Measurements from ENCODE around the gene RAB36.

Gene RAB36

DNA sequence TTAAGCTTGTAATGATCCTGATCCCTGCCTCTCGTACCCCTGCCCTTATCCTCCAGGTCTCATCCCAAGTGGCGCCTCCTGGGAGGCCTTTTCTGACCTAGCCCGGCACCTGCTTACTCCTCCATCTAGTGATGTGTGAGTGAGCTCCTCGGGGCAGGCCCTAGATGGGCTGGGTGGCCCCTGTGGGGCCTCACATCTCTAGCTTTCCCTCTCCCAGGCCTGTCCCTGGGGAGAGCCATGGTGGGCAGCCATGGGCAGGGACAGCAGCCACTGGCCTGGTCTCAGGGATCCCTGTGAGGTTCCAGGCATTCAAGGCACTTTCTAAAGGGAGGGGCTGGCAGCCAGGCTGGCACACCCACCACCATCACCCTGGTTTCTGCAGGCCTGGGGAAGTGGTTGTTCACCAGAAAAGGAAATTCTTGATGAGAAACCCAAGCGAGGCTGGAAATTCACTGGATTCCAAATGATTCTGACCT, 47.0 kb upstream of the RAB36 start:
- H3K27me3 ChIP-seq (replicated peaks; ENCODE audit: insufficient read depth, low read length): no peaks in the 10 kb centered on the region
- H3K4me2 ChIP-seq (ENCODE audit: low read depth, low read length): no peak overlapping the region
- no peaks in the 10 kb centered on the region for H4K20me1 ChIP-seq (ENCODE audit: insufficient read depth, low read length)

DNA sequence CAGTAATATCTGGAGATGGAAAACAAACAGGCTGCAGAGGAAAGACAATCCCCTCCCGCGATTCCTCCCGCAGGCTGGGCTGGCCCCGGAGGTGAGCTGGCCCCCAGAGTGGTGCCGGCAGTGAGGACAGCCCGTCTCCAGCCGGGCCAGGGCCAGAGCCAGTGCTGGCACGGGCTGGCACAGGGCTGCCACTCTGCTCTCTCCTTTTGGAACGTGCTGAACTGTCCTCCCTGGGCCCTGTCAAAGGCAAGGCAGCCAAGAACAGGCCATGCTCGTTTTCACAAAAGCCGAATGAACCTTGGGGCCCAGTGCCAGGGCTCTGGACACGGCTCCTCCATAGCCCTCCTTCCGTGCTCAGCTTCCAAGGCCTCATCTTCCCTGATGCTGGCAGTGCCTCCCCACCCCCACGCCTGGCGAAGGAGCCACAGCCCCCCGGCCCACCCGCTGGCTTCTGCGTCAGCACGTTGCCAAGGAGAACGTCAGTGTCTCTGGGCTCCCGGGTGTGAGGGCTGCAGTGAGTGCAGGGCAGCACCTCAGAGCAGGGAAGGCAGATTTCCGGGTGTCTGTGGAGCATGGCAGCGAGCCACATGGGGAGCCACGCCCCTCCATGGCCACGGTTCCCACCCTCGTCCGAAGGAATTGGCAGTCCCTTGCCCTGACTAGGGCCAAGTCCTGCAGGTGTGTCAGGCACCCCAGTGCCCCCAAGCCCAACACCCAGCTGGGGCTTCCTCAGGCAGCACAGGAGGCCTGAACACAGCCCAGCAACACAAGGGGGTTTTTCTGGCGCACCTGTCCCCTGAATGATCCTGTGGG, 46.4 kb upstream of the RAB36 start:
- Histone ChIP-seq H3K9me2 (replicated peaks; ENCODE audit: insufficient read depth, low read length) (no peaks in the 10 kb centered on the region), H3K36me3 (replicated peaks; ENCODE audit: insufficient read depth, low read length) (no peaks in the 10 kb centered on the region), H3K4me2 (ENCODE audit: low read depth, low read length) (no peak overlapping the region), H3K4me3 (ENCODE audit: low read length) (no peak overlapping the region), H3K4me1 (ENCODE audit: low read length) (no peaks in the 10 kb centered on the region), H3K27me3 (replicated peaks; ENCODE audit: insufficient read depth, low read length) (no peaks in the 10 kb centered on the region), H3K79me2 (ENCODE audit: low read length) (no peaks in the 10 kb centered on the region), H3K9ac (ENCODE audit: low read length) (no peak overlapping the region), H4K20me1 (ENCODE audit: insufficient read depth, low read length) (no peaks in the 10 kb centered on the region), H2AFZ (ENCODE audit: low read length) (no peak overlapping the region), H3K9me3 (replicated peaks; ENCODE audit: insufficient read depth, low read length) (no peaks in the 10 kb centered on the region), H3K27ac (ENCODE audit: low read length) (no peak overlapping the region), H3F3A (ENCODE audit: insufficient read depth, low read length) (no peaks in the 10 kb centered on the region)
- no peak for TF ChIP-seq EZH2 (optimal IDR thresholded peaks at IDR 0.05; ENCODE audit: low read depth, low read length)
- TF ChIP-seq, protein P1, sequence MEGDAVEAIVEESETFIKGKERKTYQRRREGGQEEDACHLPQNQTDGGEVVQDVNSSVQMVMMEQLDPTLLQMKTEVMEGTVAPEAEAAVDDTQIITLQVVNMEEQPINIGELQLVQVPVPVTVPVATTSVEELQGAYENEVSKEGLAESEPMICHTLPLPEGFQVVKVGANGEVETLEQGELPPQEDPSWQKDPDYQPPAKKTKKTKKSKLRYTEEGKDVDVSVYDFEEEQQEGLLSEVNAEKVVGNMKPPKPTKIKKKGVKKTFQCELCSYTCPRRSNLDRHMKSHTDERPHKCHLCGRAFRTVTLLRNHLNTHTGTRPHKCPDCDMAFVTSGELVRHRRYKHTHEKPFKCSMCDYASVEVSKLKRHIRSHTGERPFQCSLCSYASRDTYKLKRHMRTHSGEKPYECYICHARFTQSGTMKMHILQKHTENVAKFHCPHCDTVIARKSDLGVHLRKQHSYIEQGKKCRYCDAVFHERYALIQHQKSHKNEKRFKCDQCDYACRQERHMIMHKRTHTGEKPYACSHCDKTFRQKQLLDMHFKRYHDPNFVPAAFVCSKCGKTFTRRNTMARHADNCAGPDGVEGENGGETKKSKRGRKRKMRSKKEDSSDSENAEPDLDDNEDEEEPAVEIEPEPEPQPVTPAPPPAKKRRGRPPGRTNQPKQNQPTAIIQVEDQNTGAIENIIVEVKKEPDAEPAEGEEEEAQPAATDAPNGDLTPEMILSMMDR (IDR thresholded peaks at IDR 0.05; ENCODE audit: low read length): no peak
- TF ChIP-seq EZH2phosphoT487 (IDR thresholded peaks at IDR 0.05; ENCODE audit: low read length): no peak
- DNase-seq: no peak

More for the DNA sequence above, 47.0 kb upstream of the RAB36 start:
- H3K79me2 ChIP-seq (ENCODE audit: low read length): no peaks in the 10 kb centered on the region
- no peak overlapping the region for H3K4me3 ChIP-seq (ENCODE audit: low read length)
- H3K9me3 ChIP-seq (replicated peaks; ENCODE audit: insufficient read depth, low read length): no peaks in the 10 kb centered on the region
- H3K9me2 ChIP-seq (replicated peaks; ENCODE audit: insufficient read depth, low read length): no peaks in the 10 kb centered on the region
- no peak overlapping the region for H3K9ac ChIP-seq (ENCODE audit: low read length)
- TF ChIP-seq EZH2phosphoT487 (IDR thresholded peaks at IDR 0.05; ENCODE audit: low read length) (no peak), EZH2 (optimal IDR thresholded peaks at IDR 0.05; ENCODE audit: low read depth, low read length) (no peak)
- TF ChIP-seq, protein P1 (IDR thresholded peaks at IDR 0.05; ENCODE audit: low read length): no peak
- H3K27ac ChIP-seq (ENCODE audit: low read length): no peak overlapping the region
- H3K4me1 ChIP-seq (ENCODE audit: low read length): no peaks in the 10 kb centered on the region
- no peak overlapping the region for H2AFZ ChIP-seq (ENCODE audit: low read length)
- no peak for DNase-seq
- no peaks in the 10 kb centered on the region for H3K36me3 ChIP-seq (replicated peaks; ENCODE audit: insufficient read depth, low read length)
- no peaks in the 10 kb centered on the region for H3F3A ChIP-seq (ENCODE audit: insufficient read depth, low read length)

DNA sequence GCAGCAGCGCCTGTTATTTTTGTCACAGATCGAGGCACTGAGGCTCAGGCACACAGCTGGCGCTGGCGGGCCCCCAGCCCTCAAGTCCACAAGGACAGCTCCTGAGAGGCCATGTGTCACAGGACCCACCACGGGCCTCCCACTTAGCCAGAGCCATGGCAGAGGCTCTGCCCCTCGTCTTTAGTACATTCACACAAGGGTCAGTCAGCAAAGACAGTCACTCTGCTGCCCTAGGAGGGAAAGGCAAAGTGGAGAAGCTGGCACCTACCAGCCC, 45.8 kb upstream of the RAB36 start:
- H3K4me1 ChIP-seq (ENCODE audit: low read length): no peaks in the 10 kb centered on the region

More for the DNA sequence above, 45.8 kb upstream of the RAB36 start:
- Histone ChIP-seq H3F3A (ENCODE audit: insufficient read depth, low read length) (no peaks in the 10 kb centered on the region), H3K9me3 (replicated peaks; ENCODE audit: insufficient read depth, low read length) (no peaks in the 10 kb centered on the region), H3K4me2 (ENCODE audit: low read depth, low read length) (no peak overlapping the region), H4K20me1 (ENCODE audit: insufficient read depth, low read length) (no peaks in the 10 kb centered on the region), H3K9me2 (replicated peaks; ENCODE audit: insufficient read depth, low read length) (no peaks in the 10 kb centered on the region), H2AFZ (ENCODE audit: low read length) (no peak overlapping the region), H3K36me3 (replicated peaks; ENCODE audit: insufficient read depth, low read length) (no peaks in the 10 kb centered on the region), H3K79me2 (ENCODE audit: low read length) (no peaks in the 10 kb centered on the region), H3K27ac (ENCODE audit: low read length) (no peak overlapping the region), H3K27me3 (replicated peaks; ENCODE audit: insufficient read depth, low read length) (no peaks in the 10 kb centered on the region), H3K9ac (ENCODE audit: low read length) (no peak overlapping the region), H3K4me3 (ENCODE audit: low read length) (no peak overlapping the region)
- no peak for DNase-seq
- TF ChIP-seq EZH2phosphoT487 (IDR thresholded peaks at IDR 0.05; ENCODE audit: low read length): no peak
- TF ChIP-seq, protein P1 (IDR thresholded peaks at IDR 0.05; ENCODE audit: low read length): no peak
- no peak for TF ChIP-seq EZH2 (optimal IDR thresholded peaks at IDR 0.05; ENCODE audit: low read depth, low read length)
